ENCODE measurements around the gene ACAP2.

The ACAP2 gene

DNA sequence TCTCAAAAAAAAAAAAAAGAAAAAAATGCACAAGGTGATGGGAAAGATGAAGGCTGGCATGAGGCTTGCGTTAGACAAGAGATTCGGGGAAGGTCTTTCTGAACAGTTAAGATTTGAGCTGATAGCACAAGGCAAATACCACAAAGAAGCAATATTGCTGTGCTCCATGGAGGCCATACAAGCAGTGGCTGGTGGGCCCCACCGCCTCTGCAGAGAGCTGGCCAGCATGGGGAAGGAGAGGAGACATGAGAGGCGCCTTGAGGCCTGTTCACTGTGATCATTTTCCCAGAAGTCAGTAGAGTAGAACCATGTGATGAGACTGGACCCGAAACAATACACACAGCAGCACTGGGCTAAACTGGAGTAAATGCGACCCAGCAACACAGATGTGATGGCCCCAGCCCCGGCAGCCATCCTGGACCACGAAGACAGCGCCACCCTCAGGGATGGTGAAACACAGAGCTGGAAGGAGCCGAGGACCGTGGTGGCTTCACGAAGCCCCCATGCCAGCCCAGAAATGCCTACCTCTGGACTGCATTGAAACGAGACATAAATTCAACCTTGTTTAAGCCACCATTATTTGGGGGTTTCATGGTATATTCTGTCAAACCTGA, 177.3 kb downstream of the ACAP2 start:
- in situ Hi-C loops (cut with HindIII; ENCODE audit: low pct_ligation_motif_present, low sequenced_read_pairs): no loop called here
- no peak for DNase-seq
- Histone ChIP-seq H3K27ac (no peak overlapping the region), H3K27me3 (replicated peaks) (no peaks in the 10 kb centered on the region), H3K36me3 (replicated peaks) (peaks cover 3% of the 10 kb centered on the region), H3K4me3 (ENCODE audit: low read depth, low read length) (no peak overlapping the region)
- peak; percentile 7 for TF ChIP-seq CTCF (IDR thresholded peaks at IDR 0.05; ENCODE audit: low read depth, low read length, missing control alignments)

GRCh38 chr3:195263925-195264600, 178.8 kb downstream of the ACAP2 start:
- Histone ChIP-seq H3K4me3 (ENCODE audit: low read depth, low read length) (no peak overlapping the region), H3K27ac (no peak overlapping the region), H3K36me3 (replicated peaks) (peaks cover 3% of the 10 kb centered on the region), H3K27me3 (replicated peaks) (no peaks in the 10 kb centered on the region)
- in situ Hi-C loops (cut with HindIII; ENCODE audit: low pct_ligation_motif_present, low sequenced_read_pairs): no loop called here
- no peak for TF ChIP-seq CTCF (IDR thresholded peaks at IDR 0.05; ENCODE audit: low read depth, low read length, missing control alignments)
- DNase-seq: no peak

DNA sequence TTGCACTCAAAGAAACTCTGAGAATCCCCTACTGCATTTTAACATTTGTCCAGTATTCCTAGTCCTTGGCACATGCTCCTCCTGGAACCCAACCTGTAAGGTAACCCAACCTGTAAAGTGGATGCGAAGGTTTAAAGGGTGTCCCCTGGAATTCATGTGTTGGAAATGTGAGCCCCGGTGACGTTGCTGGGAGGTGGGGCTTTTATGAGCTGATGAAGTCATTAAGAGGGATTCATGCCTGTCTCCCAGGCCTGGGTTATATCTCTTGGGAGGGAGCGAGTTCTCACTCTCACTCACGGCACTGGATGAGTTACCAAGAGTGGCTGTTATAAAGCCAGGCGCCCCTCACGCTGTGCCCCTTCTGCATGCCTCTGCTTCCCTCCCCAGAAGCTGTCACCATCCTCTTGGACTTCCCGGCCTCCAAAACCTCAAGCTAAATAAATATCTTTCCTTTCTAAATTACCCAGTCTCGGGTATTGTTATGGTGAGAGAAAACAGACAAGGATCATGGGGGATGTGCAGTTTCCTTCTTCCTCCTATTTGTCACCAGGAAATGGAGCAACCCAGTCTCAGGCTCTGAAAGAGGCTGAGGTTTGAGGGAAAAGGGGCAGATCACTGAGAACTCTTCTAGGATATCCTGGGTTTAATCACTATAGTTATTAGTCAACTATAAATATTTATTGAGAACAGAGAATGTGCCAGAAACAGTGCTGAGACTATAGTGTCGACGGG, 179.5 kb downstream of the ACAP2 start:
- no peak overlapping the region for H3K4me3 ChIP-seq (ENCODE audit: low read depth, low read length)
- no peak overlapping the region for H3K27ac ChIP-seq
- no peak for DNase-seq
- in situ Hi-C loops (cut with HindIII; ENCODE audit: low pct_ligation_motif_present, low sequenced_read_pairs): no loop called here
- TF ChIP-seq CTCF (IDR thresholded peaks at IDR 0.05; ENCODE audit: low read depth, low read length, missing control alignments): no peak
- H3K27me3 ChIP-seq (replicated peaks): no peaks in the 10 kb centered on the region
- H3K36me3 ChIP-seq (replicated peaks): peaks cover 3% of the 10 kb centered on the region

DNA sequence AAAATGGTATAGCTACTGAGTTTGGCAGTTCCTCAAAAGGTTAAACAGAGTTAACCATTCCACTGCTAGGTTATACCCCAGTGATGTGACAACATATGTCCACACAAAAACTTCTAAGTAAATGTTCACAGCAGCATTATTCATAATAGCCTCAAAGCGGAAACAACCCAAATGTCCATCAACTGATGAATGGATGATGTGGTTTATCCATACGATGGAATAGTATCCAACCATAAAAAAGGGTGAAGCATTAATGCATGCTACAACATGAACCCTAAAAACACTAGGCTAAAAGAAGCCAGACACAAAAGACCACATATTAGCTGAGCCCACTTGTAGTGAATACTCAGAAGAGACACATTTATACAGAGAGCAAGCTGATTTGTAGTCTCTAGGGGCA, 180.9 kb downstream of the ACAP2 start:
- DNase-seq: no peak
- Histone ChIP-seq H3K36me3 (replicated peaks) (peaks cover 3% of the 10 kb centered on the region), H3K27me3 (replicated peaks) (no peaks in the 10 kb centered on the region), H3K27ac (no peak overlapping the region), H3K4me3 (ENCODE audit: low read depth, low read length) (no peak overlapping the region)
- no peak for TF ChIP-seq CTCF (IDR thresholded peaks at IDR 0.05; ENCODE audit: low read depth, low read length, missing control alignments)
- in situ Hi-C loops (cut with HindIII; ENCODE audit: low pct_ligation_motif_present, low sequenced_read_pairs): no loop called here

GRCh38 chr3:195260280-195260905, 182.4 kb downstream of the ACAP2 start:
- no peak for TF ChIP-seq CTCF (IDR thresholded peaks at IDR 0.05; ENCODE audit: low read depth, low read length, missing control alignments)
- peak overlapping the region; percentile 70 for H3K4me3 ChIP-seq (ENCODE audit: low read depth, low read length)
- no peaks in the 10 kb centered on the region for H3K27me3 ChIP-seq (replicated peaks)
- no peaks in the 10 kb centered on the region for H3K36me3 ChIP-seq (replicated peaks)
- in situ Hi-C loops (cut with HindIII; ENCODE audit: low pct_ligation_motif_present, low sequenced_read_pairs): no loop called here
- DNase-seq: no peak
- peak overlapping the region; percentile 4 for H3K27ac ChIP-seq
